Thyroid gland (tissue), 4 donors: ENCODE measurements around the gene SPPL2C.

Experiments
- CTCF ChIP-seq, 6 experiments: fragments of 200-600 bp in 3 of 6; fragments of 450-650 bp in 3 of 6; sonication (generic) in 3 of 6; IDR thresholded peaks; one replicate each; pipeline ENCODE4 v1.5.1; 2016 to 2019; ENCODE audit warnings: antibody characterized with exemption in 6 of 6, mild to moderate bottlenecking in 2 of 6, inconsistent platforms in 1 of 6, moderate library complexity in 1 of 6
- POLR2A ChIP-seq, 2 donors: fragments of 450-650 bp; IDR thresholded peaks; one replicate each; pipeline ENCODE4 v1.6.1; 2017; ENCODE audit warnings: antibody characterized with exemption in 2 of 2, mild to moderate bottlenecking in 2 of 2, moderate library complexity in 1 of 2

GRCh38 chr17:45851873-45852272 lies 7.2 kb downstream of the SPPL2C start:
- no peak for TF ChIP-seq CTCF (IDR thresholded peaks at IDR 0.05)
- TF ChIP-seq POLR2A (IDR thresholded peaks at IDR 0.05) = no peak
